ENCODE data around the gene TNNI3.
"Not testable (repeated sequence)": the region's sequence is repeated elsewhere in the genome, so short reads cannot be mapped to it uniquely, and the experiment has no call there.

TNNI3 gene

DNA sequence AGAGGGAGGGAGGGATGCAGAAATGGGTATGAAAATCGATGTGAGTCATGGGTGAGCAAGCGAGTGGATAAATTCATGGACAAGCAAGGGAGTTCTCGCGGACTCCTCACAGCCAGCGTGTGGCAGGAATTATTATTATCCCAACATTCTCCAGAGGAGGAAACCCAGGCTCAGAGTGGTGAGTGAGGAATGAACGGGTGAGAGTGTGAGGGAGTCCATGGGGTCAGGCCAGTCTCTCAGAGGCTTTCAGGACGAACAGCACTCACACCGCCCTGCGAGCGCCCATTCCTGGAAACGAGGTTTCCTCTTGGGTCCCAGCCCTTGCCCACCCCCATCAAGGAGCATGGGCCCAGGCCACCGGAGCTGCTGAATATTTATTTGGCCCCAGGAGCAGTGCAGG is 15.2 kb upstream of the TNNI3 start:
- no peak for DNase-seq

DNA sequence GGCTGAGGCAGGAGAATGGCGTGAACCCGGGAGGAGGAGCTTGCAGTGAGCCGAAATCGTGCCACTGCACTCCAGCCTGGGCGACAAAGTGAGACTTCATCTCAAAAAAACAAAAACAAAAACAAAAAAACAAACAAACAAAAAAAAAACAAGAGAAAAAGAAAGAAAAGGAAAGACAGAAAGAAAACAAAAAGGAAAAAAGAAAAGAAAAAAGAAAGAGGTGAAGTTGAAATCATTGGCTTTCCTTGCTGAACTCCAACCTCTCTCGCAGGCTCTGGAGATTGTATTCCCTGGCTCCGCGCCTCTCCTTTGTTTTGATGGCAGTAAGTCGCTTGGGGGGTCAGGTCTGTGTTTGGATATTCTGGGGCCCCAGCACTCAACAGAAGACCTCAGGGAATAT is 14.8 kb upstream of the TNNI3 start:
- DNase-seq = not testable (repeated sequence)

DNA sequence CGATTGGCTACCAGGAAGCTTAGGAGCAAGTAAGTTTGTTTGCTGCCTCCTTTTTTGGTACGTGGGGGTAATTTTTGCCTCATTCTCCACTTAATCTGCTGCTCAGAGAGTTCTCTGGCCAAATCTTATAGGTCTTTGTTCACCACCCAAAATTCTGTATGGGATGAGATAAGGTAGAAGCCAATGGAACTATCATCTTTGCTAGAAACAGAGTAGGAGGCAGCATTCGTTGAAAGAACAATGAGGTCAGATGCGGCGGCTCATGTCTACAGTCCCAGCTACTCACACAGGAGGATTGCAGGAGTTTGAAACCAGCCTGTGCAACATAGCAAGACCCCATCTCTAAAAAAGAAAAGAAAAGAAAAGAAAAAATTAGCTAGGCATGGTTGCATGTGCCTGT is 13.9 kb upstream of the TNNI3 start:
- DNase-seq = no peak

DNA sequence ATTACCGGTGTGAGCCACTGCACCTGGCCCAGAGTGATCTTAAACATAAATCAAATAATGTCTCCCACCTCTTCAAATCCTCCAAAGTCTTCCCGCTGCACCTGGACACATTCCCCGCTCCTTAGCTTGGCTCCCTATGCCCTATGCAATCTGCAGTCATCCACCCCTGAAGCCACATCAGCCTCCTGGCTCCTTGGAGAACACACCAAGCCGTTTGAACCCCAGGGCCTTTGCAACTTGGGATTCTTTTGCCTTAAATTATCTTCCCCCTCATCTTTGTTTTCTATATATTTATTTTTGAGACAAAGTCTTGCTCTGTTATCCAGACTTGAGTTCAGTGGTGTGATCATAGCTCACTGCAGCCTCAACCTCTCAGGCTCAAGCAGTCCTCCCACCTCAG is 11.6 kb upstream of the TNNI3 start:
- no peak for DNase-seq

DNA sequence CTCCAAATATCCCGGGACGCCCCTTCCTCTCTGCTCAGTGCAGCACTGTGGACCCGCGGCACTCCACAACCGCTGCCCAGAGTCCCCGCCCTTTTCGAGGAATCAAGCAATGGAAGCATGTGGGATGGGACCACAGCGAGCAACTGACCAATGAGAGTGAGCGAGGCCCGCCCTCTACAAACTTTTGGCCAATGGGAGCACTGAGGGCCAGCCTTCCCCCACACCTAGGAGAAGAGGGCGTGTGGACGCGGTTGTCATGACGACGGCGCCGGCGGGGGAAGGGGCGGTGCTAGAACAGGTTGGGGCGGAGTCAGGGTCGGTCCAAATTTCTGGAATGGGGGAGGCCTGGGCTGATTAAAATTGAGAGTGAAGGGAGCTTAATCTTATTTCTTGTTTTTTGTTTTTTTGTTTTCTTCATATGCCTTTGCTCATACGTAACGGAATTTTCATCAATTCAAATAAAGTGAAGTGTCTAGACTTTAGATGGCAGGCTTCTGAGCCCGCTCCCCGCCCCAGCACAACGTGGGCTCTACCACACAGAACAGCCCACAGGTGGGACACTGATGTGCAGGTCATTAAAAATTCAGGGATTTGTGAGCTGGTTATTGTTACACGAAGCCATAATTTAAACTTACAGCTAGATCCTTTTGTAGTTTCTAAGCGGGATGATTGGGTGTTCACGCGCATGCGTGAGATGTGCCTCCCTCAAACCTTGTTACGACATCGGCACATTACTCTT is 9.2 kb upstream of the TNNI3 start, which contains the start of gene DNAAF3:
TSS of gene DNAAF3 (minus strand) at position 84 of the 739 bp plus-strand sequence. CDS start 200 bp downstream, outside the sequence.
- peak; percentile 78 to 87 for DNase-seq

DNA sequence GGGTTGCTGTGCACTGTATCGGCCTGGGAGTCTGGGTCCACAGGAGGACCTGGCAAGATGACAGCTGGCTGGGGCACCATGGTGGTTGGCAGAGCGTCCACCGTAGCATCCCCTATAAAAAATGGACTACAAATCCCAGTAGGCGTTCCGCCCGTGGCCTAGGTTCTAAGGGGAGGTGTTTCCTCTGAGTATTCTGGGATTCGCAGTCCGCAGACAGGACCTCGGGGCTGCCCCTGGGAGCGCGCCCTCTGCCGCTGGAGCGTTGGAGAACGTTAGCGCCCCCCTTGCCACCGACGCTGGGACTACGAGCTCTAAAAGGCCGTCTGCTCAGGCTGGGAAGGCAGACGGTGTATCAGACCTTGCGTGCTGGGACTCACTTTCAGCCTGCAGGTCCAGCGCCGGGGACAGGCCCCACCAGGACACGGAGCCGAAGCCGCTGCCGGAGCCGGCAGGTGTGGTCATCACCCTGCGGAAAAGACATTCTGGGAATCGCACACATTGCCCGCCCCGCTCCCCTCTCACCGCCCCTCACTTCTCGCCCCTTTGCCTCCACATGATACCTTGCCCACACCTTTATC is 8.5 kb upstream of the TNNI3 start:
- peak; percentile 49 to 64 for DNase-seq

DNA sequence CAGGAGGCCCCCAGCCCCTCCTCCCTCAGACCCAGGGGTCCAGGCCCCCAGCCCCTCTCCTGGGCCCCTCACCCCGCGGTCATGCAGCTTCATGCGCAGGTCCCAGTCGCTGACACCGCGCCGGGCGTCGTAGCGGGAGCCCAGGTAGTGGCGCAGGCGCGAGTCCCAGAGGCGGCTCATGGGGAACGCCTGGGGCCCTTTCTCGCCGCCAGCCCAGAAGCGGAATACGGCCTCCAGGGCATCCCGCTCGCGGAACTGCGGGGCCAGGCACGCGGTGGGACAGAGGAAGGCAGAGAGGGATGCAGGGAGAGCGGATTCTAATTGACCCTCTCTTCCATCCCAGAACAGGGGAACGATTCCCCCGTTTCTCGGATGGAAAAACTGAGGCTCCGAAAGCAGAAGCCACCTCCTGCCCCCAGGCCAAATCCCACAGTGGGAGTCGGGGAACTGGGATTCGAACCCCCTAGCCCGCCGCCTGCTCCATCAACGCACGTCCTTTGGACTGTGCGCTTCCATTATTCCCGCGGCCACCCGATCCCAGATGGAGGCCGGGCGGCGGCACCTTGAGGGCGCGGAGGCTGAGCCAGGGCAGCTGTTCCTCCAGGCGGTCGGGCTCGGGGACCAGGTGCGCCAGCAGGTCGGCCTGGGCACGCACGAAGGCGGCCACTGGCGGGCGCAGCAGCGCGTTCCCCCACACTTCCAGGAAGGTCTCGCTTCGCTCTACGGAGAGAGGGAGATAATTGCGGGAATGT is 4.2 kb upstream of the TNNI3 start:
- no peak for DNase-seq

DNA sequence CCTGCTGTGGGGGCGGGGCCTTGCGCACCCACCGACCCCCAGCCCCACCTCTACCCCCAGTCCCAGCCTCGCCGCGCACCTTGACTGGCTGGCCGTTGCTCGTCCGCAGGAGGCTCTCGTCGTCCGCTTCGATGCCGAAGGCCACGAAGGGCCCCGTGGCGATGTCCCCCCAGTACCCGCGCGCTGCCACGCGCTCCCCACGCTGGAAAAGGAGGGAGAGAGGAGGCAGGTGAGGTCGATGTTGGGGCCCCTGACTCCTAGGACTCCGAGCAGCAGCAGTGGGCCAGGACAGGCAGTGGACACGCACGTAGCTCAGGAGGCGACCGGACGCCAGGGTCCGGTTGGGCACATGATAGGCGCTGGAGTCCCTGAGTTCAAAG is 3.4 kb upstream of the TNNI3 start:
- no peak for DNase-seq

DNA sequence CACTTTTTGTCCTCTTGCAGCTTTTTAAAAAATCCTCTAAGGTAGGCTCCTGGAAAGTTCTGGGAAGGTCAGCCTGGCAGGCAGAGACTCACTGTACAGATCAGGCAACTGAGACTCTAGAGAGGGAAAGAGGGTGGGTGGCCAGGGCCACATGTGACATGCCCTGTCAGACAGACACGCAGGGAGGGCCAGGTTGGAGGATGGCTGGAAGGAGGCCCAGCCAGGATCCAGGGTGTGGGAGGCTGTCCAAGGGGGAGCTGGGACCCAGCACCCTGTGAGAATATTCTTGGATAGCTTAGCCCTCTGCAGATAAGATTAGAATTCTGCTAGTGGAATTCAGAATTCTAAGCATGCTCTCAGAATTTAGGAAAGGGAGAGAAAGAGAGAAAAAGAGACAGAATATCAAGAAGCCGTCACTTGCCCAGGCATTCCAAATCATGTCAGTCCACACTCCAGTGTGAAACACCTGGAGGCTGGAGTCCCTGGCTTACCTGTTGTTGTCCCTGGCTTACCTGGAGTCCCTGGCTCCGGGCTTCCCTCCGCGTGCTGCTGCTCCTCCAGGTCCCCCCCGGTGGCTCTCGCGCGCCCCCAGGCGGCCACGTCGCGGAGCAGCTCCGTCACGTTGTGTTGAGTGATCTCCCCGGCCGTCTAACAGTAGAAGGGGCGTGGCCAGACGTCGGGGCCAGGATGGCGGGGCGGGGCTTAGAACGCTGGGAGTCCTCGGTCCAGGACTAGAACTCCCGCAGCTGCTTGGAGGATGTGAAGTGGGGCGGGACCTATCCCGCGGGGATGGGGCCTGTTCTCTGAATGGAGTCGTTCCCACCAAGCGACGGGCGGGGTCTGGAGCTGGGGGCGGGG is 2.8 kb upstream of the TNNI3 start:
- peak; percentile 87 to 89 for DNase-seq

DNA sequence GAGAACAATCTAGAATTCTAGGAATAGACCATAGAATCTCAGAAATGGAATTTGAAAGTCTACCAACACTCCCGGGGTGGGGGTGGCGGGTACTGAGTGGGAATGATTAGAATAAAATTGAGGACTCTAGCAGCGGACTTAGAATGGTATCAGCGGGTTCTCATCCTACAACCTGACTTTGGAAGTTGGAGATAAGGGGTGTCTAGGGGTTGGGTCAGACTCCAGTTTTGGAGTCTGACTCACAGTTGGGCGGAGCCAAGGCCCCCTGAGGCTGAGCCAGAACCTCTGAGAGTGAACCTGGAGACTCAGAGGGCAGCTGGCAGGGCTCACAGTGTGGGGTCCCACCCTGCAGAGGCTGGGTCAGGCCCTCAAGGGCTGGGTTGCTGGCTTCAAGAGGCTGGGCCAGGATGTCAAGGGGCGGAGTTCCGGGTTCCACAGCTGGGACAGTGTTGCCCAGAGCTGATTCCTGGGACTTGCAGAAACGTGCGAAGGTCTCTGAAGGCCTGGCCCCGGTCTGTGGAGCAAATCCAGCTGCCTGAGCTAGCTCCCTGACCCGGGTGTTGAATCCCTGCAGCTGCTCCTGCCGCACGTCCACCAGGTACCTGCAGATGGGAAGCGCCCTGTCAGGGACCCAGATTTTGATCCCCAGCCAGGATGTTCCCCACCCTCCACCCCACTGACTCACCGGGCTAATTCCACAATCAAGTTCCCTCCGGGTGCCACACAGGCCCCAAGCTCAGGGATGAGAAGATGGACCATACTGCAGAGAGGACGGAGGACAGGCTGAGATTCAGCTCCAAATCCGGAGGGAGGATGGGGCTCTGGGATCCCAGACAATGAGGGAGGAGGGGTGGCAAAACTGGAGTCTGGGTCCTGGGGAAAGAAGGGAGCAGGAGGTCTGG is 1.6 kb upstream of the TNNI3 start:
- no peak for DNase-seq

DNA sequence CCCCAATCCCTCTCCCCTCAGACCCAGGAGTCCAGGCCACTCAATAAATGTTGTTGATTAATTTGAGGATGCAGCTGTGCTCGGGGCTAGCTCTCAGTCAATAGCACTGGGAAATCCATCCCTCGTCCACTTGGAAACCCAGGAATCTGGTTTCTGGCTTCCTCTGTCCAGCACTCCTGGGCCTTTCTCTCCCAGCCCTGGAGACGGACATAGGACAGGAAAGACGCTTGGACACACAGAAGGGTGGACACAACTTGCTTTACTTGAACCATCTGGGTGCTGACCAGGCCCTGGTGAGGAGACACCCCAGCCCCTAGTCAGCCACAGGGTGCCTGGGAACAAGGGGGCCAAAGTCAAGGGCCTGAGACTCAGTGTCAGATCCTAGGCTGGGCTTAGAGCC is 891 bp upstream of the TNNI3 start:
- DNase-seq = no peak

DNA sequence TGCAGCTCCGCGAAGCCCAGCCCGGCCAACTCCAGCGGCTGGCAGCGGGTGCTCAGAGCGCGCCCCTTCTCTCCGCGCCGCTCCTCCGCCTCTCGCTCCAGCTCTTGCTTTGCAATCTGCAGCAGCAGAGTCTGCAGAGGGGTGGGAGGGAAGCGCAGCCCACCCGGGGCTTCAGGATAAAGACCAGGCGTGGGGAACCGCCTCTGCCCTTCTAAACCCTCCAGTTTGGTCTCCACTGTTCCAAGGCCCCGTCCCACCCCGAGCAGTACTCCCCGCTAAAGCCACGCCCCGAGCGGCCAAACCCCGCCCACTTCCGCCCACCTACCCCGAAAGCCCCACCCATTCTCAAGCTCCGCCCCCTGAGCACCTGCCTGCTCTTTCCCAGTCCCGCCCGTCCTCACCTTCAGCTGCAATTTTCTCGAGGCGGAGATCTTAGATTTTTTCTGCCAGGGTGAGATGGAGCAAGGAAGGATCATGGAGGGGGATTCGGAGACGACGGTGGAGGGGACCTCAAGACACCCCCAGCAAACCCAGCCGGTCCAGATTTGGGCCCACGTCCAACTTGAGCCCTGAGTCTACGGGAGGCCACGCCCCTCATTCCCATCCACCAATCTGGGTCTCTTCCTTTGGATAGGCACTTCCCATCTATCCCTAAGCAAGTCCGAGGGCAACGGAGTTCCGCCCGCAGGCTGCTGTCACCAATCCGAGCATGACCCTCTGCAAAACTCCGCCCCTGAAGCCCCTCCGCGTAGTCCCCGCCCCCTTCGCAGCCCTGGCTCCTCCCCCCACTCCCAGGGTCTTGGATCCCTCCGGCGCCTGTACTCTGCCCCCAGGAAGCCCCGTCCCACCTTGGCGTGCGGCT is 1.1 kb downstream of the TNNI3 start:
- DNase-seq = peak; percentile 13 to 29

DNA sequence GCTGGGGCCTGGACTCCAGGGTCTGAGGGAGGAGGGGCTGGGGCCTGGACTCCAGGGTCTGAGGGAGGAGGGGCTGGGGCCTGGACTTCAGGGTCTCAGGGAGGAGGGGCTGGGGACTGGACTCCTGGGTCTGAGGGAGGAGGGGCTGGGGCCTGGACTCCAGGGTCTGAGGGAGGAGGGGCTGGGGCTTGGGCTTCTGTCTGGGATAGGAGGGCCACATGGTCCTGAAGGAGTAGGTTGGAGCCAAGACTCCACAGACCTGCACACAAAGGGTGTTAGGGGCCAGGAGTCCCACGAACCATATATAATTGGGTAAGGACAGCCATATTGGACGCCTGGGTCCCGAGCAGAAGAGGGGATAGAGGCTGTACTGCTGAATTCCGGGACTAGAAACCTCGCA is 1.7 kb downstream of the TNNI3 start:
- DNase-seq = not testable (repeated sequence)

DNA sequence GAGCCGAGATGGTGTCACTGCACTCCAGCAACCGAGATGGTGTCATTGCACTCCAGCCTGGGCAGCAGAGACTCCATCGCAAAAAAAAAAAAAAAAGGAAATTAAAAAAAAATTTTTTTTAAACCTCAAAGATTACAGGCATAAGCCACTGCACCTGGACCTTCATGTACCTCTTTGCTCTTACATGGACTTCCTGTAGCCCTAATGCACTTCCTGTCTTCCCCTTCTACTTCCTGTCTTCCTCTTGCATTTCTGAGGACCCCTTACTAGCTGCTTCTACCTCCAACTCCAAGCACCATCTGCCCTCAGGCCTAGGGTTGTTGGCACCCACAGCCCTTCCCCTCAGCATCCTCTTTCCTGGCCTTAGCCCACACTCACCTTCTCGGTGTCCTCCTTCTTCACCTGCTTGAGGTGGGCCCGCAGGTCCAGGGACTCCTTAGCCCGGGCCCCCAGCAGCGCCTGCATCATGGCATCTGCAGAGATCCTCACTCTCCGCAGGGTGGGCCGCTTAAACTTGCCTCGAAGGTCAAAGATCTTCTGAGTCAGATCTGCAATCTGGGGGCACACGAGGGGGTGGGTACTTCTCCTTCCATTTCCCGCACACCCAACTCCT is 3.8 kb downstream of the TNNI3 start:
- DNase-seq = no peak

DNA sequence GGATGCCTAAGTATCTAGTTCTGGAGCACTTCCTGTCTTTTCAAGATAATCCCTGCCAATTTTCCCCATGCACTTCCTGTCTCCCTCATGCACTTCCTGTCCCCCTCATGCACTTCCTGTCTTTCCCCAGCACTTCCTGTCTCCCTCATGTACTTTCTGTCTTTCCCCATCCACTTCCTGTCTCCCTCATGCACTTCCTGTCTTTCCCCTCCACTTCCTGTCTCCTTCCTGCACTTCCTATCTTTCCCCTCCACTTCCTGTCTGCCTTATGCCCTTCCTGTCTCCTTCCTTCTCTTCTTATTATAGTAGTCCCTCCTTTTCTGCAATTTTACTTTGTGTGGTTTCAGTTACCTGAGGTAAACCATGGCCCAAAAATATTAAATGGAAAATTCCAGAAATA is 5.5 kb downstream of the TNNI3 start:
- no peak for DNase-seq

DNA sequence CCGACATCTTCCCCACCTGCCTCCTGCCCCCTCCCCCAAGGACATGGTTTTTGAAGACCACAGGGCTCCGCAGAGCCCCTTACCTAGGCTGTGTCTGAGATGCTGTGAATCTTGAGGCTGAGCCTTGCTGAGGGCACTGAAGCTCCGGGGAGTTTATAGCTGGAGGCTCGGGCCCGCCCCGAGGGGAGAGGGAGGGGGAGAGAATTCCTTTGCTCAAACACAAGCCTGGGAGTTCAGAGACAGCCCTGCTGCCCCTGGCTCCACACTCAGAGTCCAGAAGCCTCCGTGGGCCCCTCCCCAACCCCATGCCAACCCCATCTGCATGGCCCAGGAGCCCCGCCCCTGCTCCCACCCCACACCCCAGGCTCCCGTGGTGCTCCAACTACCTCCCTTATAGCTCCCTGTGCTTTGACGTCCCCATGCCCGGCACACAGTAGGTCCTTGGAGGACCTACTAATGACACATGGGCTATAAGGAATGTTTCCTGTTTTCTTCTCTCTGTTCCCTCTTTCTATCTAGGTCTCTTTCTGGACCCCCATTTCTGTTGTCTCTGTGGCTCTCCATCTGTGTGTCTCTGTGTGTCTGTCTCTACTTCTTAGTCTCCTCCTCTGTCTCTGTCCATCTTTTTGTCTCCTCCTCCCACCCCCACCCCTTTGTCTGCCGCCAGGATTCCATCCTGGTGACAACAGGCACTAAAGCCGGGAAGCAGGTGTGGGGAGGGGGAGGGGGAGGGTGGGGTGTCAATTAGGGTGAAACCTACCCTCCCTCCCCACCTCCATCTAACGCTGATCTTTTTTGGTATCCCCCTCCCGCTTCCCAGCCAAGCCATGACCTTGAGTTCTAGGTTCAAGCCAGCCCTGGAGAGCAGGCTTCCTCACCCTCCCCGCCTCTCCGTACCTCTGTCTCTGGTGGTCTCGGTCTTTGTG is 8.2 kb downstream of the TNNI3 start, which contains the start of gene TNNT1:
TSS of gene TNNT1 (minus strand) at position 129 of the 926 bp plus-strand sequence. CDS start 2,049 bp downstream, outside the sequence.
- DNase-seq = no peak

DNA sequence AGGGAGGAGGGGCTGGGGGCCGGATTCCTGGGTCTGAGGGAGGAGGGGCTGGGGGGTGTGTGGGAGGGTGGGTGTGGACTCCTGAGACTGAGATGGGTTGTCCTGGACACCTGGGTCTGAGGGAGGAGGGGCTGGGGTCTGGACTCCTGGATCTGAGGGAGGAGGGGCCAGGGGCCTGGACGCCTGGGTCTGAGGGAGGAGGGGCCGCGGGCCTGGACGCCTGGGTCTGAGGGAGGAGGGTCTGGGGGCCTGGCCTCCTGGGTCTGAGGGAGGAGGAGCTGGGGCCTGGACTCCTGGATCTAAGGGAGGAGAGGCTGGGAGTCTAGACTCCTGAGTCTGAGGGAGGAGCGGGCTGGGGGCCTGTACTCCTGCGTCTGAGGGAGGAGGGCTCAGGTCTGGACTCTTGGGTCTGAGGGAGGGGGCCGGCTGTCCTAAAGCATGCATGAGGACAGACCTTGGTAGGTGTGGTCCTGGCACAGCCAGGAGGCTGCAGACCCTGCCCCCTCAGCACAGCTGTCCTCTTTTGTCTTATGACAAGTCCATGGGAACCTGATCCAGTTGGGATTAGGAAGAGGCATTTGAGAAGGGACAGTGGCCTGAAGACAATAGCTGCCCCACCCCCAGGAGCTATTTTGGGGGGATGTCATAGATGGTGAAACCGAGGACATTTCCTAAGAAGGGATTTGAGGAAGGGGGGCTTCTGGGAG is 9.8 kb downstream of the TNNI3 start:
- no peak for DNase-seq

DNA sequence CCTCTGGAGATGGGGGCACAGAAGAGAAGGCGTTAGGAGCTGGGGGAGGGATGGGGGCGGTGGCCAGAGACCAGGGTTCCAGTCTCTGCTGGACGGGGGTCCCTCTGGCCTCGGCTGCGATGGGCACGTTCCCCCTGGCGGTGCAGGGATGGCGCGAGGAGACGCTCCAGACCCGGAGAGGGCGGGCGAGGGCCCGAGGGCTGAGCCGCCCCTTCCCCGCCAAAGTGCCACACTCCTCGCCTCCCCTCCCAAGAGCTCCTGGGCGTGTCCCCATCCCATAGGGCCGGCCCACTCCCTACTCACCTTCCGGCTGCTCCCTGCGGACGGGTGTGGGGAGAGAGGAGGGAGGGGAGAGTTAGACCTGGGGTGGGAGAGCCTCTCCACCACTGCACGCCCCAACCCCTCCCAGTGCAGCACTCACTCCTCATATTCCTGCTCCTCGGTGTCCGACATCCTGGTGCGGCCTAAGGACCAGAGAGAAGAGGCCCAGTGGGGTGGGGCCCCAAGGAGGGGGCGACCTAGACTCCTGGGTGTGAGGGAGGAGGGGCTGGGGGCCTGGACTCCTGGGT is 10.7 kb downstream of the TNNI3 start:
- DNase-seq = no peak

Measured in CD4-positive, alpha-beta T cell treated with Interleukin-1 beta for 1 hour (primary cell).